T-cell (primary cell): ENCODE results near the gene ZCCHC14. TPM values are rescaled to one million over a fixed set of nuclear protein-coding genes. Genes with fewer than 3 reads are reported as not detected.
"Not testable (repeated sequence)": the region's sequence is repeated elsewhere in the genome, so short reads cannot be mapped to it uniquely, and the experiment has no call there.

Experiments used
- ATAC-seq, 4 experiments: fragments of 200-7000 bp in 3 of 4; fragments of 150-1000 bp in 1 of 4; cut with Tn5 transposase; replicated peaks in 1 of 4; 1 replicate in 3 of 4; 2 replicates in 1 of 4; pipeline ENCODE4 v1.10.0; 2021; ENCODE audit warnings: moderate library complexity in 3 of 4, mild to moderate bottlenecking in 2 of 4, moderate number of reproducible peaks in 1 of 4
- CTCF ChIA-PET, 2 donors: fragments of 300-600 bp; sonication (Branson Sonifier 250); formaldehyde crosslinking; loops; one replicate each; lab custom pipeline; 2022; ENCODE audit warnings: antibody characterized with exemption in 2 of 2; lab: Charles Lee
- POLR2A ChIA-PET, 2 donors: fragments of 300-600 bp; sonication (Branson Sonifier 250); formaldehyde crosslinking; loops; one replicate each; lab custom pipeline; 2022; ENCODE audit warnings: antibody characterized with exemption in 2 of 2; lab: Charles Lee
- DNase-seq, 35 experiments: peaks; one replicate each; pipeline versions ENCODE4 v3.0.0 to v3.0.0-alpha.2; 2013 to 2023
- H3K27ac ChIP-seq: one replicate; pipeline ENCODE4 v1.5.1; 2013; ENCODE audit warnings: low read length
- H3K27me3 ChIP-seq, 2 experiments: replicated peaks in 1 of 2; 1 replicate in 1 of 2; 2 replicates in 1 of 2; pipeline versions ENCODE4 v1.6.1 to v1.7.0; 2013; ENCODE audit warnings: low read length in 1 of 2, mixed read lengths in 1 of 2; ENCODE audit not compliant: control insufficient read depth in 2 of 2, insufficient read depth in 2 of 2; ENCODE audit errors: extremely low read depth in 1 of 2
- H3K36me3 ChIP-seq, 2 donors: 1 replicate in 1 of 2; 2 replicates in 1 of 2; pipeline versions ENCODE4 v1.6.1 to v1.7.0; 2013; ENCODE audit warnings: low read length in 1 of 2; ENCODE audit not compliant: control insufficient read depth in 2 of 2, insufficient read depth in 1 of 2; ENCODE audit errors: extremely low read depth in 1 of 2
- H3K4me1 ChIP-seq, 2 experiments: 1 replicate in 1 of 2; 2 replicates in 1 of 2; pipeline versions ENCODE4 v1.6.1 to v1.7.0; 2013; ENCODE audit warnings: low read length in 2 of 2, mixed read lengths in 1 of 2; ENCODE audit not compliant: insufficient read depth in 2 of 2, control insufficient read depth in 1 of 2; ENCODE audit errors: extremely low read depth in 1 of 2
- H3K4me3 ChIP-seq, 2 donors: 1 replicate in 1 of 2; 2 replicates in 1 of 2; pipeline versions ENCODE4 v1.5.1 to v1.7.0; 2013; ENCODE audit warnings: mild to moderate bottlenecking in 2 of 2, low read length in 1 of 2, moderate library complexity in 1 of 2; ENCODE audit not compliant: control insufficient read depth in 1 of 2; ENCODE audit errors: extremely low read depth in 1 of 2
- H3K9me3 ChIP-seq: 2 replicates; pipeline ENCODE4 v1.7.0; 2013
- H3K27ac Mint-ChIP-seq, 2 donors: one replicate each; pipeline ENCODE4 v1.8.0; 2020 to 2021; ENCODE audit warnings: mild to moderate bottlenecking in 2 of 2, mixed read lengths in 2 of 2
- H3K27me3 Mint-ChIP-seq, 2 donors: one replicate each; pipeline ENCODE4 v1.8.0; 2021 to 2022; ENCODE audit warnings: mixed read lengths in 2 of 2
- H3K36me3 Mint-ChIP-seq: one replicate; pipeline ENCODE4 v1.8.0; 2021; ENCODE audit warnings: mixed read lengths
- H3K4me1 Mint-ChIP-seq, 3 donors: one replicate each; pipeline ENCODE4 v1.8.0; 2020 to 2022; ENCODE audit warnings: mixed read lengths in 3 of 3, mild to moderate bottlenecking in 1 of 3
- H3K4me3 Mint-ChIP-seq, 3 donors: one replicate each; pipeline ENCODE4 v1.8.0; 2020 to 2022; ENCODE audit warnings: mild to moderate bottlenecking in 3 of 3, mixed read lengths in 3 of 3, moderate library complexity in 3 of 3
- H3K9me3 Mint-ChIP-seq, 3 donors: one replicate each; pipeline ENCODE4 v1.8.0; 2020 to 2022; ENCODE audit warnings: mixed read lengths in 3 of 3
- WGBS: methylation state at CpG from one replicate; pipeline ENCODE4 v1.1.5; 2013; ENCODE audit warnings: missing lambda C conversion rate; ENCODE audit not compliant: insufficient coverage; 5-methylcytosine and 5-hydroxymethylcytosine counted together
- total RNA-seq, 35 experiments: library from RNA in 6 of 35; stranded (reverse) in 6 of 35; fragments of 120-200 nt in 1 of 35; gene quantifications; one replicate each; pipeline versions ENCODE4 v1.2.1 to v1.2.4 and lab custom pipeline; 2013 to 2026

Gene ZCCHC14
- total RNA-seq, 5 donors from 2014 or later (not counting 1 experiment from before 2014, with no cell fraction given): 23.7 to 32.6 (median 27.3) TPM

GRCh38 chr16:87518430-87519051 lies 25.7 kb upstream of the ZCCHC14 start:
- H3K9me3 ChIP-seq, CTCF ChIA-PET, H3K36me3 ChIP-seq, H3K4me3 Mint-ChIP-seq, H3K36me3 Mint-ChIP-seq, DNase-seq, POLR2A ChIA-PET, ATAC-seq, H3K4me1 Mint-ChIP-seq, H3K9me3 Mint-ChIP-seq, H3K4me1 ChIP-seq, H3K4me3 ChIP-seq, H3K27ac ChIP-seq, H3K27ac Mint-ChIP-seq: not testable (repeated sequence)
- peaks cover 9 to 18% of the 10 kb centered on the region in 2 donors for H3K27me3 Mint-ChIP-seq
- H3K27me3 ChIP-seq: peaks cover 0 to 24% of the 10 kb centered on the region in 2 experiments
- 94% methylated on average over 18 of the region's 21 CpGs for WGBS

DNA sequence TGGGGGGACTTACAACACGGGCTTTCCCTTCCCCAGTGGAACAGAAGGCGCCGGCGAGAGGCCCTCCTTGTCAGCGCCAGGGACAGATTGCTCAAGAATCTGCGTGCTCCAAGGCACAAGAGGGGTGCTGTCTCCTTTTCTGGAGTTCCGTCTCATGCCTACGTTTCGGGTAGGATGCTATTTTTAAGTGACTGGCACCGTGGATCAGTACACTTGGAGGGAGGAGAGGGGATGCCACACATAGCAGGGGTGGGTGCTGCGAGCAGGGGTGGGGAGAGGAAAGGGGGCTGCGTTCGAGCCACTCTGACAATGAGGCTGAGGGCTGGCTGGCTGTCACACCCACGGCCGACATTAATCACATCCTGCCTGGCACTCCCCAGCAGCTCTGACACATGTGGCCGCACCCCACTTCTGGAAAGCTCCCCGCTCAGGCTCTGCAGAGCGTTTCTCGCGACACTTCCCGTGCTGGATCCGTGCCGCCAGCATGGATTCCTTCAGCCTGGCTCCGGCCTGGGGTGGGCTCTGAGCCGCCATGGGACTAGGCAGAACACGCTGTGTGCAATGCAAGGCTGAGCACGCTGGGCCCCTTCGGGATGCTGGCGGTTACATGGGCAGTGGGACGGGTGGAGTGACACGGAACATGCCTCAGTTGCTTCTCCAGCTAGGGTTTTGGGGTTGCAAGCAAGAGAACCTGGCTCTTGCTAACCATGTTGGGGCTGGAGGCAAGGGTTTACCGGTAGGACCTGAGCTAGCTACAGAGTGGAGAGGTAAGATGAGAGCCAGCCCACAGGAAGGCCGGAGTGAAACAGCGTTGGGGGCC lies 25.0 kb upstream of the ZCCHC14 start:
- H3K9me3 Mint-ChIP-seq, H3K4me3 Mint-ChIP-seq, DNase-seq, CTCF ChIA-PET, H3K9me3 ChIP-seq, H3K27ac Mint-ChIP-seq, H3K36me3 ChIP-seq, H3K4me1 Mint-ChIP-seq, POLR2A ChIA-PET, H3K36me3 Mint-ChIP-seq, H3K27ac ChIP-seq, H3K4me1 ChIP-seq, ATAC-seq, H3K4me3 ChIP-seq: not testable (repeated sequence)
- peaks cover 9 to 21% of the 10 kb centered on the region in 2 donors for H3K27me3 Mint-ChIP-seq
- H3K27me3 ChIP-seq: peaks cover 0 to 24% of the 10 kb centered on the region in 2 experiments
- 64% methylated on average over 26 of the region's 34 CpGs for WGBS

DNA sequence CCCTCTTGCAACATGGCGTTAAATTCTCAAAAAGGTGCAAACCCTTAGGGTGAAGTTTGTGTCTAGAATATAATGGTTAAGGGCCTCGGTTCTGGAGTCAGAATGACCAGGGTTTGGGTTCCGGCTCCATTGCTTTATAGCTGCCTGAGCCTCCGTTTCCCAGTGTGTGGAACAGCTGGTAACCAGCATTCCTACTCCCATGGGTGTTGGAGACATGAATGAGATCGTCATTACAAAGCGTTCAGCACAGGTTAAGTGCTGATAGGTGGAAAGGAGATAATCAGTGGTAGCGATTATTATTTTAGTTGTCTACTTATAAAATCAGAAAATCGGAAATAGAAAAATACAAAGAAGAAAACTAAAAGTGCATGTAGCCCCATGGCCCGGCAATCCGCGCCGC lies 23.5 kb upstream of the ZCCHC14 start:
- POLR2A ChIA-PET: no interaction called here
- DNase-seq (no peak), ATAC-seq (no peak)
- no peaks in the 10 kb centered on the region for H3K4me1 ChIP-seq
- no peaks in the 10 kb centered on the region for H3K9me3 Mint-ChIP-seq
- H3K4me3 Mint-ChIP-seq: no peak overlapping the region
- H3K9me3 ChIP-seq: no peaks in the 10 kb centered on the region
- H3K27me3 Mint-ChIP-seq: peaks cover 9 to 23% of the 10 kb centered on the region in 2 donors
- CTCF ChIA-PET: no interaction called here
- H3K27ac ChIP-seq: no peak overlapping the region
- peaks cover 0 to 24% of the 10 kb centered on the region in 2 experiments for H3K27me3 ChIP-seq
- H3K4me3 ChIP-seq: no peak overlapping the region
- 95% methylated on average over 6 of the region's 12 CpGs for WGBS
- no peaks in the 10 kb centered on the region for H3K36me3 Mint-ChIP-seq
- no peak overlapping the region for H3K27ac Mint-ChIP-seq
- H3K4me1 Mint-ChIP-seq: no peaks in the 10 kb centered on the region
- no peaks in the 10 kb centered on the region for H3K36me3 ChIP-seq

- 75% methylated on average over 10 of the region's 19 CpGs for WGBS
- H3K4me1 ChIP-seq: no peaks in the 10 kb centered on the region
- no peak for DNase-seq
- no peak overlapping the region for H3K27ac ChIP-seq
- no peaks in the 10 kb centered on the region for H3K36me3 Mint-ChIP-seq
- no peak overlapping the region for H3K27ac Mint-ChIP-seq
- CTCF ChIA-PET: interaction anchor here in 1 of 2 donors (0.6 kb wide), 1 partner anchor 67 kb away, joined by 5 read pairs; no protein-coding TSS in a partner anchor
- no peaks in the 10 kb centered on the region for H3K9me3 Mint-ChIP-seq
- H3K27me3 Mint-ChIP-seq: peaks cover 9 to 23% of the 10 kb centered on the region in 2 donors
- POLR2A ChIA-PET: no interaction called here
- H3K27me3 ChIP-seq: peaks cover 0 to 28% of the 10 kb centered on the region in 2 experiments
- no peak for ATAC-seq
- H3K4me3 Mint-ChIP-seq: no peak overlapping the region
- H3K4me1 Mint-ChIP-seq: no peaks in the 10 kb centered on the region
- H3K4me3 ChIP-seq: no peak overlapping the region
- no peaks in the 10 kb centered on the region for H3K9me3 ChIP-seq
- no peaks in the 10 kb centered on the region for H3K36me3 ChIP-seq
Measured at GRCh38 chr16:87515475-87516330, 22.9 kb upstream of the ZCCHC14 start.

DNA sequence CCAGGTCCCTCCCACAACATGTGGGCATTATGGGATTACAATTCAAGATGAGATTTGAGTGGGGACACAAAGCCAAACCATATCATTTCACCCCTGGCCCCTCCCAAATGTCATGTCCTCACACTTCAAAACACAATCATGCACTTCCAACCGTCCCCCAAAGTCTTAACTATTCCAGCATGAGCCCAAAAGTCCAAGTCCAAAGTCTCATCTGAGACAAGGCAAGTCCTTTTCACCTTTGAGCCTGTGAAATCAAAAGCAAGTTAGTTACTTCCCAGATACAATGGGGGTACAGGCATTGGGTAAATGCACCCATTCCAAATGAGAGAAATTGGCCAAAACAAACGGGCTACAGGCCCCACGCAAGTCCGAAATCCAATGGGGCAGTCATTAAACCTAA lies 17.0 kb upstream of the ZCCHC14 start:
- H3K4me1 ChIP-seq, DNase-seq, H3K9me3 ChIP-seq, H3K36me3 Mint-ChIP-seq, H3K9me3 Mint-ChIP-seq, ATAC-seq, H3K4me1 Mint-ChIP-seq, POLR2A ChIA-PET, CTCF ChIA-PET, H3K4me3 Mint-ChIP-seq, H3K27ac ChIP-seq, H3K36me3 ChIP-seq, H3K27ac Mint-ChIP-seq, H3K4me3 ChIP-seq: not testable (repeated sequence)
- H3K27me3 ChIP-seq: peaks cover 2 to 34% of the 10 kb centered on the region in 2 experiments
- H3K27me3 Mint-ChIP-seq: peaks cover 17 to 19% of the 10 kb centered on the region in 2 donors
- 80% methylated on average over 1 of the region's 4 CpGs for WGBS
